Lower leg skin (tissue), 3 donors: ENCODE results near the gene INSL3.

ENCODE experiments used
- POLR2A ChIP-seq, 2 donors: fragments of 450-650 bp; IDR thresholded peaks; one replicate each; pipeline ENCODE4 v1.6.1; 2016 to 2017; ENCODE audit warnings: antibody characterized with exemption in 2 of 2, mild to moderate bottlenecking in 1 of 2, moderate library complexity in 1 of 2
- TF ChIP-seq, protein P1 (sequence below), 3 donors: fragments of 450-650 bp; IDR thresholded peaks; one replicate each; pipeline ENCODE4 v1.5.1; 2016; ENCODE audit warnings: antibody characterized with exemption in 3 of 3, mild to moderate bottlenecking in 3 of 3, moderate library complexity in 2 of 3

DNA sequence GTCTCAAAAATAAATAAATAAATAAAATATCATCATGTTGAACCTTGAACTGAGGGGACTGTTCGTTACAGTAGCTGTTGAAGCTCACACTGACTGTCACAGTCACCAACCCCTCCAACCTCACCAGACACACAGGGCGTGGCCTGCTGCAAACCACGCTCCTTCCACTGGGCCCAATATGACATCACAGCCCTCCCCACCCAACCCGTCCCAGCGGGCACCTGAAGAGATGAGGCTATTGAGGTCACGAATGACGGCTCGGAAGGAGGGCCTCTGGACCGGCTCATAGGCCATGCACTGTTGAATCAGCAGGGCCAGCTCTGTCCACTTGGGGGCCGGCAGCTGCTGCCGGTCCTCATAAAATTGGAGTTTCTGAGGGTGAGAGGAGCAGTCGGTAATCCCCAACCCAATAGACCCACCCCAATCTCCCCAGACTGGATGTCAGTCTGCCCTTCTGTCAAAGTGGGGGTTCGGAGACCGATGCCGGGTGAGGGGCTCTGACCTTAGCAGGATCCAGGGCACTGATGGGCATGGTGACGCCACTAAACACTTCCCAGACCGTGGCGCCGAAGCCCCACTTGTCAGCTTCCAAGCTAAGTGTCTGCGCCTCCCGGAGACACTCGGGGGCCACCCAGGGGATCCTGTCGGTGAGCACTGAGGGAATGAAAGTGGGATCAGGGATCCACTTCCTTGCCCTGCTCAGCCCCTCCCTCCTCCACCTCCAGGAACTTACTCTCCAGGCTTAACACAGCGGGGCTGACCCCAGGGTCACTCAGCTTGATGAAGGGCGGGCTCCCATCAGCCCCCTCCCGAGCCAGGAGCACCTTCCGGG, 13.2 kb upstream of the INSL3 start:
- TF ChIP-seq, protein P1, sequence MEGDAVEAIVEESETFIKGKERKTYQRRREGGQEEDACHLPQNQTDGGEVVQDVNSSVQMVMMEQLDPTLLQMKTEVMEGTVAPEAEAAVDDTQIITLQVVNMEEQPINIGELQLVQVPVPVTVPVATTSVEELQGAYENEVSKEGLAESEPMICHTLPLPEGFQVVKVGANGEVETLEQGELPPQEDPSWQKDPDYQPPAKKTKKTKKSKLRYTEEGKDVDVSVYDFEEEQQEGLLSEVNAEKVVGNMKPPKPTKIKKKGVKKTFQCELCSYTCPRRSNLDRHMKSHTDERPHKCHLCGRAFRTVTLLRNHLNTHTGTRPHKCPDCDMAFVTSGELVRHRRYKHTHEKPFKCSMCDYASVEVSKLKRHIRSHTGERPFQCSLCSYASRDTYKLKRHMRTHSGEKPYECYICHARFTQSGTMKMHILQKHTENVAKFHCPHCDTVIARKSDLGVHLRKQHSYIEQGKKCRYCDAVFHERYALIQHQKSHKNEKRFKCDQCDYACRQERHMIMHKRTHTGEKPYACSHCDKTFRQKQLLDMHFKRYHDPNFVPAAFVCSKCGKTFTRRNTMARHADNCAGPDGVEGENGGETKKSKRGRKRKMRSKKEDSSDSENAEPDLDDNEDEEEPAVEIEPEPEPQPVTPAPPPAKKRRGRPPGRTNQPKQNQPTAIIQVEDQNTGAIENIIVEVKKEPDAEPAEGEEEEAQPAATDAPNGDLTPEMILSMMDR (IDR thresholded peaks at IDR 0.05) = no peak
- TF ChIP-seq POLR2A (IDR thresholded peaks at IDR 0.05) = no peak
